K562 (cell line): ENCODE measurements around the gene CMBL. TPM values are rescaled to one million over a fixed set of nuclear protein-coding genes. Genes with fewer than 3 reads are reported as not detected.

Experiments
- ATF3 ChIP-seq, 2 experiments: fragments of 450-650 bp in 1 of 2; sonication (generic) in 1 of 2; formaldehyde crosslinking in 1 of 2; IDR thresholded peaks in 1 of 2; conservative IDR thresholded peaks in 1 of 2; 2 replicates each; pipeline versions ENCODE4 v1.6.1 to v1.8.1; 2016 to 2023; ENCODE audit warnings: mild to moderate bottlenecking in 2 of 2, moderate library complexity in 2 of 2, inconsistent platforms in 1 of 2, missing genetic modification reagents in 1 of 2
- BCOR ChIP-seq: fragments of 450-650 bp; IDR thresholded peaks from 2 replicates; pipeline ENCODE4 v1.6.1; 2016
- BRD9 ChIP-seq: fragments of 450-650 bp; IDR thresholded peaks from 2 replicates; pipeline ENCODE4 v1.6.1; 2018; ENCODE audit warnings: low read depth; ENCODE audit not compliant: partially characterized antibody
- DDX20 ChIP-seq: fragments of 450-650 bp; IDR thresholded peaks from 2 replicates; pipeline ENCODE4 v1.6.1; 2016; ENCODE audit warnings: missing genetic modification characterization, low read depth, mild to moderate bottlenecking, missing compliant biosample characterization, moderate library complexity
- EP400 ChIP-seq: fragments of 450-650 bp; IDR thresholded peaks from 2 replicates; pipeline ENCODE4 v1.6.1; 2017; ENCODE audit warnings: antibody characterized with exemption, mild to moderate bottlenecking, moderate library complexity
- GTF2F1 ChIP-seq: IDR thresholded peaks from 2 replicates; pipeline ENCODE4 v1.6.1; 2011; ENCODE audit warnings: low read depth, low read length, improper control_type of control experiment
- HEY1 ChIP-seq: fragments of 250-450 bp; sonication (Bioruptor Pico); IDR thresholded peaks from 2 replicates; pipeline ENCODE4 v1.5.0; 2020; ENCODE audit warnings: mild to moderate bottlenecking, moderate library complexity, borderline replicate concordance
- HINFP ChIP-seq: fragments of 450-650 bp; conservative IDR thresholded peaks from 2 replicates; pipeline ENCODE4 v1.6.1; 2016; ENCODE audit warnings: missing genetic modification characterization, low read depth, mild to moderate bottlenecking, control low read depth, missing compliant biosample characterization
- HNRNPUL1 ChIP-seq: fragments of 200-400 bp; formaldehyde crosslinking; IDR thresholded peaks from 2 replicates; pipeline ENCODE4 v1.6.1; 2017; ENCODE audit warnings: low read length
- KAT2B ChIP-seq: IDR thresholded peaks from one replicate; pipeline ENCODE4 v1.6.1; 2012; ENCODE audit warnings: low read depth, mild to moderate bottlenecking, control low read depth, inconsistent platforms, low read length, moderate library complexity
- KDM4B ChIP-seq, 2 experiments: fragments of 450-650 bp in 1 of 2; sonication (generic) in 1 of 2; IDR thresholded peaks; 2 replicates each; pipeline ENCODE4 v1.6.1; 2016 to 2017; ENCODE audit warnings: borderline replicate concordance in 2 of 2, antibody characterized with exemption in 1 of 2, low read depth in 1 of 2, mild to moderate bottlenecking in 1 of 2
- MEF2A ChIP-seq: IDR thresholded peaks from 2 replicates; pipeline ENCODE4 v1.6.1; 2011; ENCODE audit warnings: low read depth, mild to moderate bottlenecking, low read length, moderate library complexity; ENCODE audit not compliant: control insufficient read depth
- RBM22 ChIP-seq: fragments of 200-400 bp; formaldehyde crosslinking; IDR thresholded peaks from 2 replicates; pipeline ENCODE4 v1.6.1; 2018; ENCODE audit warnings: low read length, low read depth; ENCODE audit not compliant: poor library complexity, severe bottlenecking
- RNF2 ChIP-seq: sonication (generic); IDR thresholded peaks from 2 replicates; pipeline ENCODE4 v1.6.1; 2016
- SMARCA5 ChIP-seq: fragments of 450-650 bp; IDR thresholded peaks from 2 replicates; pipeline ENCODE4 v1.6.1; 2016
- ZBED1 ChIP-seq: IDR thresholded peaks from 2 replicates; pipeline ENCODE4 v1.6.1; 2014
- ZNF384 ChIP-seq: IDR thresholded peaks from 2 replicates; pipeline ENCODE4 v1.6.1; 2012; ENCODE audit warnings: low read depth, low read length, improper control_type of control experiment
- ZNF395 ChIP-seq: fragments of 200-800 bp; sonication (Bioruptor generic); IDR thresholded peaks from 2 replicates; pipeline ENCODE4 v1.6.1; 2017; ENCODE audit warnings: missing genetic modification characterization, missing compliant biosample characterization
- ZZZ3 ChIP-seq: fragments of 450-650 bp; IDR thresholded peaks from 2 replicates; pipeline ENCODE4 v1.6.1; 2016; ENCODE audit warnings: antibody characterized with exemption, mild to moderate bottlenecking, moderate library complexity
- polyA plus RNA-seq, 8 experiments: library from polyadenylated mRNA; depleted of rRNA in 4 of 8; stranded (reverse) in 5 of 8; unstranded in 3 of 8; fragments of >200 nt; fragmentation: Nextera tagmentation in 2 of 8; fragmentation: Illumina TruSeq in 1 of 8; extraction: Ambion mirVana in 2 of 8; extraction: Trizol in 1 of 8; gene quantifications; 2 replicates each; pipeline versions ENCODE4 v1.2.1 to v1.2.3, GENCODE V29; 2011 to 2014; ENCODE audit warnings: inconsistent platforms in 1 of 8, missing spikeins in 1 of 8
- total RNA-seq, 7 experiments: library from RNA; depleted of rRNA in 6 of 7; stranded (reverse); fragments of >200 nt in 6 of 7; fragmentation: Illumina TruSeq in 2 of 7; extraction: Trizol in 2 of 7; gene quantifications; 2 replicates each; pipeline versions ENCODE4 v1.2.1 to v1.2.3, GENCODE V29; 2011 to 2021; ENCODE audit warnings: low replicate concordance in 1 of 7
- TF ChIP-seq, protein P1 (sequence below): fragments of 450-650 bp; IDR thresholded peaks from 2 replicates; pipeline ENCODE4 v1.6.1; 2016; ENCODE audit warnings: missing biosample characterization, missing genetic modification characterization
- TF ChIP-seq, protein P2 (sequence below): sonication (generic); formaldehyde crosslinking; IDR thresholded peaks from 2 replicates; pipeline ENCODE4 v1.8.0; 2022; ENCODE audit warnings: mild to moderate bottlenecking, missing genetic modification reagents

Gene CMBL
- total and polyA plus RNA-seq, 9 of the 15 experiments (the other 6 are each of a cell fraction or from before 2014, with no cell fraction given) = 22.6 to 192 (median 71.1) TPM

GRCh38 chr5:10319202-10319851 is 11.6 kb upstream of the CMBL start (continued):
- no peak for TF ChIP-seq HINFP (tag)
- no peak for TF ChIP-seq SMARCA5
- 0 out of 2 replicates have a peak, but pooled peaks have one; percentile 40 for TF ChIP-seq ZNF384
- TF ChIP-seq KAT2B = no peak
- TF ChIP-seq HEY1 (CRISPR knock-in tag) = no peak
- no peak for TF ChIP-seq RBM22
- TF ChIP-seq BCOR = peak; percentile 84
- TF ChIP-seq, protein P1, sequence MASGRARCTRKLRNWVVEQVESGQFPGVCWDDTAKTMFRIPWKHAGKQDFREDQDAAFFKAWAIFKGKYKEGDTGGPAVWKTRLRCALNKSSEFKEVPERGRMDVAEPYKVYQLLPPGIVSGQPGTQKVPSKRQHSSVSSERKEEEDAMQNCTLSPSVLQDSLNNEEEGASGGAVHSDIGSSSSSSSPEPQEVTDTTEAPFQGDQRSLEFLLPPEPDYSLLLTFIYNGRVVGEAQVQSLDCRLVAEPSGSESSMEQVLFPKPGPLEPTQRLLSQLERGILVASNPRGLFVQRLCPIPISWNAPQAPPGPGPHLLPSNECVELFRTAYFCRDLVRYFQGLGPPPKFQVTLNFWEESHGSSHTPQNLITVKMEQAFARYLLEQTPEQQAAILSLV = no peak
- TF ChIP-seq RNF2 = peak; percentile 55; the same call in 1 of the 2 replicates
- TF ChIP-seq BRD9 = peak; percentile 98
- TF ChIP-seq ZBED1 = no peak
- TF ChIP-seq HNRNPUL1 = no peak
- TF ChIP-seq, protein P2, sequence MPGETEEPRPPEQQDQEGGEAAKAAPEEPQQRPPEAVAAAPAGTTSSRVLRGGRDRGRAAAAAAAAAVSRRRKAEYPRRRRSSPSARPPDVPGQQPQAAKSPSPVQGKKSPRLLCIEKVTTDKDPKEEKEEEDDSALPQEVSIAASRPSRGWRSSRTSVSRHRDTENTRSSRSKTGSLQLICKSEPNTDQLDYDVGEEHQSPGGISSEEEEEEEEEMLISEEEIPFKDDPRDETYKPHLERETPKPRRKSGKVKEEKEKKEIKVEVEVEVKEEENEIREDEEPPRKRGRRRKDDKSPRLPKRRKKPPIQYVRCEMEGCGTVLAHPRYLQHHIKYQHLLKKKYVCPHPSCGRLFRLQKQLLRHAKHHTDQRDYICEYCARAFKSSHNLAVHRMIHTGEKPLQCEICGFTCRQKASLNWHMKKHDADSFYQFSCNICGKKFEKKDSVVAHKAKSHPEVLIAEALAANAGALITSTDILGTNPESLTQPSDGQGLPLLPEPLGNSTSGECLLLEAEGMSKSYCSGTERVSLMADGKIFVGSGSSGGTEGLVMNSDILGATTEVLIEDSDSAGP (CRISPR knock-in tag) = no peak
- peak; percentile 46; the same call in 1 of the 2 replicates for TF ChIP-seq ZNF395 (CRISPR knock-in tag)
- TF ChIP-seq MEF2A = peak; percentile 64; the same call in 1 of the 2 replicates
- TF ChIP-seq ATF3 (IDR thresholded peaks at IDR 0.05) = peak; percentile 95
- TF ChIP-seq ATF3 (CRISPR knock-in tag; conservative IDR thresholded peaks at IDR 0.05) = peak; percentile 79
- TF ChIP-seq KDM4B (IDR thresholded peaks at IDR 0.05; ENCODE audit: borderline replicate concordance in 2 of 2, low read depth in 1 of 2) = 0 out of 4 replicates have a peak, but pooled peaks of 1 of the 2 experiments have one; percentile 61
- TF ChIP-seq GTF2F1 = no peak
- TF ChIP-seq DDX20 (tag) = no peak
- TF ChIP-seq EP400 = peak; percentile 74
- no peak for TF ChIP-seq ZZZ3
